Mesendoderm (in vitro differentiated cells): ENCODE results near the gene GLS.
"Not testable (repeated sequence)": the region's sequence is repeated elsewhere in the genome, so short reads cannot be mapped to it uniquely, and the experiment has no call there.

Experiments used
- DNase-seq: peaks from one replicate; pipeline ENCODE4 v3.0.0; 2013
- H2AK5ac ChIP-seq: 2 replicates; pipeline ENCODE4 v1.6.1; 2013; ENCODE audit warnings: low read length, inconsistent platforms
- H2BK120ac ChIP-seq: 2 replicates; pipeline ENCODE4 v1.6.1; 2013; ENCODE audit warnings: low read depth, mild to moderate bottlenecking, low read length, moderate library complexity, mixed read lengths
- H2BK15ac ChIP-seq: replicated peaks from 2 replicates; pipeline ENCODE4 v1.6.1; 2013; ENCODE audit warnings: low read depth, mild to moderate bottlenecking, moderate library complexity
- H2BK5ac ChIP-seq: 2 replicates; pipeline ENCODE4 v1.6.1; 2013; ENCODE audit warnings: low read length, inconsistent platforms
- H3K18ac ChIP-seq: 2 replicates; pipeline ENCODE4 v1.6.1; 2013; ENCODE audit warnings: mild to moderate bottlenecking, low read length, mixed read lengths
- H3K23ac ChIP-seq: one replicate; pipeline ENCODE4 v1.6.1; 2013; ENCODE audit warnings: low read length
- H3K27ac ChIP-seq: 2 replicates; pipeline ENCODE4 v1.5.1; 2013; ENCODE audit warnings: low read depth, mild to moderate bottlenecking, inconsistent platforms, low read length, moderate library complexity
- H3K27me3 ChIP-seq: 2 replicates; pipeline ENCODE4 v1.6.1; 2013; ENCODE audit warnings: low read length, control low read depth, mild to moderate bottlenecking, inconsistent platforms; ENCODE audit not compliant: insufficient read depth, poor library complexity
- H3K36me3 ChIP-seq: 2 replicates; pipeline ENCODE4 v1.6.1; 2013; ENCODE audit warnings: low read length, inconsistent platforms; ENCODE audit not compliant: control insufficient read depth, insufficient read depth
- H3K4ac ChIP-seq: one replicate; pipeline ENCODE4 v1.6.1; 2013; ENCODE audit warnings: low read depth, mild to moderate bottlenecking, low read length, moderate library complexity
- H3K4me1 ChIP-seq: 2 replicates; pipeline ENCODE4 v1.6.1; 2013; ENCODE audit warnings: low read depth, low read length, inconsistent platforms; ENCODE audit not compliant: control insufficient read depth
- H3K4me2 ChIP-seq: 2 replicates; pipeline ENCODE4 v1.6.1; 2013; ENCODE audit warnings: low read length
- H3K4me3 ChIP-seq: 2 replicates; pipeline ENCODE4 v1.5.1; 2013; ENCODE audit warnings: mild to moderate bottlenecking, low read length
- H3K56ac ChIP-seq: one replicate; pipeline ENCODE4 v1.6.1; 2013; ENCODE audit warnings: low read length
- H3K79me1 ChIP-seq: 2 replicates; pipeline ENCODE4 v1.6.1; 2013; ENCODE audit warnings: low read length, inconsistent platforms
- H3K79me2 ChIP-seq: 2 replicates; pipeline ENCODE4 v1.6.1; 2013; ENCODE audit warnings: mild to moderate bottlenecking, low read length; ENCODE audit not compliant: control insufficient read depth, insufficient read depth
- H3K9ac ChIP-seq: 2 replicates; pipeline ENCODE4 v1.6.1; 2013; ENCODE audit warnings: low read length, inconsistent platforms
- H4K5ac ChIP-seq: one replicate; pipeline ENCODE4 v1.6.1; 2013; ENCODE audit warnings: low read length
- H4K8ac ChIP-seq: one replicate; pipeline ENCODE4 v1.6.1; 2013; ENCODE audit warnings: low read depth, mild to moderate bottlenecking, control low read depth, low read length, moderate library complexity
- WGBS: extraction: QIAGEN DNeasy Blood & Tissue Kit; methylation state at CpG from one replicate; pipeline ENCODE4 v1.1.7; 2013; ENCODE audit warnings: low lambda C conversion rate, missing lambda C conversion rate; ENCODE audit not compliant: insufficient coverage; ENCODE audit errors: extremely low coverage; 5-methylcytosine and 5-hydroxymethylcytosine counted together

The GLS gene

DNA sequence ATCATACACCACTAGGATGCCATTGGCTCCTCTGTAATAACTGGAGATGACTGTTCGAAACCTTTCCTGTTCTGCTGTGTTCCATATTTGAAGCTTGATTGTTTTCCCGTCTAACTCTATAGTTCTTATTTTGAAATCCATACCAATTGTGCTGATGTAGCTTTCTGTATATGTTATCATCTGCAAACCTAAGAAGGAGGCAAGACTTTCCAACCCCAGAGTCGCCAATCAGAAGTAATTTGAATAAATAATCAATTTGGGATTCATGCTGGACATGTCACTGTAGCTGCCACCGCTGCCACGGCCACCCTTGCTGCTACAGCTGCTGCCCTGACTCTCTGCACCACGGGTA is 112.6 kb downstream of the GLS start:
- Histone ChIP-seq H3K27me3 (no peaks in the 10 kb centered on the region), H3K9ac (no peak overlapping the region), H2BK120ac (no peak overlapping the region), H3K23ac (no peak overlapping the region), H3K4me2 (no peak overlapping the region), H3K27ac (no peak overlapping the region), H3K18ac (no peak overlapping the region), H4K8ac (no peak overlapping the region), H2AK5ac (no peak overlapping the region), H3K4me3 (no peak overlapping the region), H3K4me1 (no peaks in the 10 kb centered on the region), H2BK5ac (no peak overlapping the region), H3K56ac (no peak overlapping the region), H3K79me1 (no peaks in the 10 kb centered on the region), H4K5ac (no peak overlapping the region), H2BK15ac (no peak overlapping the region), H3K4ac (no peak overlapping the region), H3K36me3 (peaks cover 7% of the 10 kb centered on the region), H3K79me2 (no peaks in the 10 kb centered on the region)
- no peak for DNase-seq
- WGBS, result no CpG with 5 or more reads among the region's 6 CpGs

DNA sequence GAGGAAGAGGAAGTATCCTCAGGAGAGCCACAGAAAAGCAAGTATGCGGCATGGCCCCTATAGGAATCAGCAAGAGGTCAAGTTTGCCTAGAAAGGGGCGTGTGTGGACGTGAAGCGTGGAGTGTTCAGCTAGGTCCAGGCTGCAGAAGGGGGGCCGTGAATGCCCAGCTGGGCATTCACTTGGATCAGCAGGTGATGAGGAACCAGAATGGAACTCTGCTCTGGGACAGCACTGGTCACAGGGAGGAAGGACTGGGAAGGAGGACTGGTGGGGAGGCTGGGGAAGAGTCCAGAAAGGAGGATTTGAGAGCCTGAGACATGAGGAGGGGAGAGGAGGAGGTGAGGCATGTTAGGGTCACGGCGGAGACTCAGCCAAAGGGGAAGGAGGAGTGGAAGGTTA is 113.5 kb downstream of the GLS start:
- Histone ChIP-seq H4K8ac (no peak overlapping the region), H2BK120ac (no peak overlapping the region), H3K36me3 (peaks cover 7% of the 10 kb centered on the region), H3K4ac (no peak overlapping the region), H3K27ac (no peak overlapping the region), H3K4me1 (no peaks in the 10 kb centered on the region), H3K18ac (no peak overlapping the region), H2BK15ac (no peak overlapping the region), H3K4me2 (no peak overlapping the region), H3K4me3 (no peak overlapping the region), H2BK5ac (no peak overlapping the region), H2AK5ac (no peak overlapping the region), H3K9ac (no peak overlapping the region), H3K27me3 (no peaks in the 10 kb centered on the region), H3K56ac (no peak overlapping the region), H3K79me2 (no peaks in the 10 kb centered on the region), H4K5ac (no peak overlapping the region), H3K23ac (no peak overlapping the region), H3K79me1 (no peaks in the 10 kb centered on the region)
- no peak for DNase-seq
- no CpG with 5 or more reads among the region's 7 CpGs for WGBS

DNA sequence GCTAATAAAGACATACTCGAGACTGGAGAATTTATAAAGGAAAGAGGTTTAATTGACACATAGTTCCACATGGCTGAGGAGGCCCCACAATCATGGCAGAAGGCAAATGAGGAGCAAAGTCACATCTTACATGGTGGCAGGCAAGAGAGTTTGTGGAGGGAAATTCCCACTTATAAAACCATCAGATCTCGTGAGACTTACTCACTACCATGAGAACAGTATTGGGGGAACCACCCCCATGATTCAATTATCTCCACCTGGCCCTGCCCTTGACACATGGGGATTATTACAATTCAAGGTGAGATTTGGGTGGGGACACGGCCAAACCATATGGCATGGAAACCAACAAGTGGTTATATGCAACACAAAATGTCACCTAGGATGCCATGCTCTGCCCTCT is 114.7 kb downstream of the GLS start:
- not testable (repeated sequence) for H2BK120ac ChIP-seq, H3K9ac ChIP-seq, H3K79me1 ChIP-seq, H4K5ac ChIP-seq, H3K4me2 ChIP-seq, DNase-seq, H2AK5ac ChIP-seq, H4K8ac ChIP-seq, H3K23ac ChIP-seq, H3K18ac ChIP-seq, H3K4ac ChIP-seq, H3K79me2 ChIP-seq, H3K27ac ChIP-seq, H3K27me3 ChIP-seq, H3K4me1 ChIP-seq, H3K4me3 ChIP-seq, H3K56ac ChIP-seq, H3K36me3 ChIP-seq, H2BK5ac ChIP-seq, H2BK15ac ChIP-seq
- WGBS, result no CpG with 5 or more reads among the region's 3 CpGs

DNA sequence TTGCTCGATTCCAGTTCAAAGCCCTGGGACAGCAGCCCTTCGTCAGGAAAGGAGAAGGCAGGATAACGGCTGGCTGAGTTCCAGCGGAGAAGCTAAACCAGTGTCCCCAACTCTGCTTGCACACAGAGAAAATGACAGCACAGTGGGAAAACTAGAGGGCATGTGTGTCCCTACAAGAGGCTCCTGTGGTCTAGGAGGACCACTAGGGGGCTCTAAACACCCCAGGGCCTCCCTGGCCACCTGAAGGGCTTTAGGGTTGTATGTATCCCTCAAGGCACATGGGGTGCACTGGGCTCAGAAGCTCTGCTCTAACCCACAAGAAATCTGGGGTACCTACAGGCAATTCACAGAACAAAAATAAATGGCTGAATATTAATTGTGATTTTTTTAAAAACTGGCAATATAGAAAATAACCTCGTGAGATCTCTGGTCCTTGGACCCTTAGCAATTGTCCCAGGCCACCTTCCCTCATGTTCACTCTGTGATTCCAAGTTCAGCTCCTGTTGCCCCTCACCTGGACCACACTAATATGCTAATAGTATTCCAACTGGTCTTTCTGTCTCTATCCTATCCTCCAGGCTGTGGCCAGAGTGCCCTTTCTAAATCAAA is 115.8 kb downstream of the GLS start:
- no peak overlapping the region for H3K4me3 ChIP-seq
- no peak overlapping the region for H2BK15ac ChIP-seq
- no peak overlapping the region for H2BK120ac ChIP-seq
- H3K4me2 ChIP-seq, result no peak overlapping the region
- no peak overlapping the region for H3K23ac ChIP-seq
- peak; percentile 76 for DNase-seq
- no peaks in the 10 kb centered on the region for H3K79me2 ChIP-seq
- H3K9ac ChIP-seq, result no peak overlapping the region
- peaks cover 7% of the 10 kb centered on the region for H3K36me3 ChIP-seq
- H3K4ac ChIP-seq, result no peak overlapping the region
- H3K4me1 ChIP-seq, result no peaks in the 10 kb centered on the region
- no CpG with 5 or more reads among the region's 5 CpGs for WGBS
- no peak overlapping the region for H4K8ac ChIP-seq
- H3K18ac ChIP-seq, result no peak overlapping the region
- H3K27me3 ChIP-seq, result no peaks in the 10 kb centered on the region
- H3K27ac ChIP-seq, result no peak overlapping the region
- H3K56ac ChIP-seq, result no peak overlapping the region
- no peak overlapping the region for H2AK5ac ChIP-seq
- H3K79me1 ChIP-seq, result no peaks in the 10 kb centered on the region
- no peak overlapping the region for H4K5ac ChIP-seq
- no peak overlapping the region for H2BK5ac ChIP-seq

DNA sequence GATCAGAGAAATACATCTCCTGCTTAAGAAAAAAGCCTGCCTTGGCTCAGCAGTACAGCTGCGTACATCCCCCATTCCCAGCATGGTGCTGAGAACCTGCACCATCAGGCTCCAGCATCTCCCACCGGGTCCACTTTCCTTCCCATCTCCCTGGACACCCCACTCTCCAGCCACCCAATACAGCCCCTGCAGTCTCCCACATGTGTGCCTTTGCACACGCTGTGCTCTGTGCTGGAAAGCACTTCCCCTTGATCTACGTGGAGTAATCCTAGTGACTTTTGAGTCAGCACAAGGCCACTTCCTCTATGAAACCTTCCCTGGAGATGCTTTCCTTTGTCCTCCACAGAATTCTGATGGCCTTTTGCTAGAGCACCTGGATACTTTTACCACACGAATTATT is 116.3 kb downstream of the GLS start:
- peaks cover 7% of the 10 kb centered on the region for H3K36me3 ChIP-seq
- WGBS, result no CpG with 5 or more reads among the region's 5 CpGs

DNA sequence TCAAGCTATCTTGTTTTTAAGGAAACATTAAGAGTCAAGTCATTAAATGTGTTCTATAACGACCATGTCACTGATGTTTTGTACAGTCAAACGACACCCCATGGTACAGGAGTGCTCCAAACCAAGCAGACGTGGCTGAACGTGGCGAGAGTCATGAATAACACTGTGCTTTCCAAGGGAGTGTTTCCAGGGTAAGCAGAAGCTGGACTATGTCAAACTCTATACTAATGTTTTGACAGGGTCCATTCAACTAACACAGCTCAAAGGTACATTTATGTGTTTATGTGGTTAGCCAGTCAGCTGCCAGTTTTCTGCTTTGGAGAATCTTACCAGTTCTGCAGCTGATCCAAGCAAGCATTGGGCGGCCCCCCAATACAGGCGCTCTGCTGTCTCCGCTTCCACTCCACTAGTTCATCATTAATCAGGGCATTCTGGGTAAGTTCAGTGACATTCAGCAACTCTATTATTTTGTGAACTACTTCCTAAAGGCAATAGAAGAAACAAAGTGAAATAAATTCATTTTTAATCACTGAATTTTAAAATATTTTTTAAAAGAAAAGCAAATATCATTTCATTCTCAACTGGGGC is 117.0 kb downstream of the GLS start:
- no peak overlapping the region for H3K56ac ChIP-seq
- no peaks in the 10 kb centered on the region for H3K27me3 ChIP-seq
- H2BK5ac ChIP-seq, result no peak overlapping the region
- no peak overlapping the region for H2BK120ac ChIP-seq
- no peak overlapping the region for H3K9ac ChIP-seq
- no peak overlapping the region for H3K4me3 ChIP-seq
- no peak overlapping the region for H3K4me2 ChIP-seq
- H3K36me3 ChIP-seq, result peaks cover 7% of the 10 kb centered on the region
- H3K18ac ChIP-seq, result no peak overlapping the region
- H3K4me1 ChIP-seq, result no peaks in the 10 kb centered on the region
- no peaks in the 10 kb centered on the region for H3K79me2 ChIP-seq
- H2BK15ac ChIP-seq, result no peak overlapping the region
- H2AK5ac ChIP-seq, result no peak overlapping the region
- H4K8ac ChIP-seq, result no peak overlapping the region
- WGBS, result no CpG with 5 or more reads among the region's 8 CpGs
- no peaks in the 10 kb centered on the region for H3K79me1 ChIP-seq
- H3K27ac ChIP-seq, result no peak overlapping the region
- H4K5ac ChIP-seq, result no peak overlapping the region
- no peak overlapping the region for H3K4ac ChIP-seq
- no peak for DNase-seq
- no peak overlapping the region for H3K23ac ChIP-seq

More for the DNA sequence above, 116.3 kb downstream of the GLS start:
- Histone ChIP-seq H2BK5ac (no peak overlapping the region), H3K27me3 (no peaks in the 10 kb centered on the region), H3K9ac (no peak overlapping the region), H3K56ac (no peak overlapping the region), H3K79me1 (no peaks in the 10 kb centered on the region), H3K23ac (no peak overlapping the region), H4K5ac (no peak overlapping the region), H3K27ac (no peak overlapping the region), H3K4me2 (no peak overlapping the region), H3K18ac (no peak overlapping the region), H2AK5ac (no peak overlapping the region), H2BK120ac (no peak overlapping the region), H3K4me3 (no peak overlapping the region), H3K4ac (no peak overlapping the region), H3K79me2 (no peaks in the 10 kb centered on the region), H3K4me1 (no peaks in the 10 kb centered on the region), H4K8ac (no peak overlapping the region), H2BK15ac (no peak overlapping the region)
- no peak for DNase-seq
